Measurements from ENCODE around the gene AIG1. TPM values are rescaled to one million over a fixed set of nuclear protein-coding genes. Genes with fewer than 3 reads are reported as not detected.

Gene AIG1
- total RNA-seq, 1 experiment from 2014 or later, result 51.1 TPM

GRCh38 chr6:143110572-143110971, 49.9 kb downstream of the AIG1 start:
- H3K36me3 ChIP-seq (ENCODE audit: control insufficient read depth in 1 of 2, insufficient read depth in 2 of 2, low read length in 2 of 2), result no peaks in the 10 kb centered on the region
- DNase-seq (ENCODE audit: low read depth, low spot score), result no peak
- H3K9me3 ChIP-seq (ENCODE audit: control insufficient read depth in 1 of 2, insufficient read depth in 1 of 2, low read depth in 1 of 2, low read length in 2 of 2), result no peaks in the 10 kb centered on the region
- no peaks in the 10 kb centered on the region for H3K9me2 ChIP-seq (ENCODE audit: insufficient read depth)
- no peak overlapping the region for H2AFZ ChIP-seq (ENCODE audit: low read depth, low read length, poor library complexity, severe bottlenecking)
- intact Hi-C loops (cut with micrococcal nuclease), result no loop called here
- H3K4me3 ChIP-seq (replicated peaks in 1 of 2; ENCODE audit: low read depth in 1 of 2, low read length in 2 of 2), result no peak overlapping the region
- H3K9ac ChIP-seq (ENCODE audit: low read length), result no peak overlapping the region
- BruUV-seq (replicated peaks), result no TSS peak
- ATAC-seq, result no peak
- ChIA-PET POLR2A (no interaction called here), CTCF (no interaction called here), RAD21 (ENCODE audit: low non-redundant PET in 1 of 2, low total read pairs in 2 of 2, uncharacterized antibody in 2 of 2, unreplicated experiment in 2 of 2) (no interaction called here)
- no peak overlapping the region for H3K27ac ChIP-seq (ENCODE audit: low read depth, low read length)
- H4K20me1 ChIP-seq (ENCODE audit: insufficient read depth), result no peaks in the 10 kb centered on the region
- H3K27me3 ChIP-seq (ENCODE audit: insufficient read depth, low read length), result no peaks in the 10 kb centered on the region
- no peak overlapping the region for H3K4me2 ChIP-seq (ENCODE audit: low read length)
- no peak for TF ChIP-seq JUND (IDR thresholded peaks at IDR 0.05)
- no peak for TF ChIP-seq CEBPB (IDR thresholded peaks at IDR 0.05; ENCODE audit: low read depth)
- no peak for TF ChIP-seq CBX3 (IDR thresholded peaks at IDR 0.05; ENCODE audit: low read depth)
- TF ChIP-seq SP1 (IDR thresholded peaks at IDR 0.05; ENCODE audit: low read depth), result no peak
- TF ChIP-seq, protein P1, sequence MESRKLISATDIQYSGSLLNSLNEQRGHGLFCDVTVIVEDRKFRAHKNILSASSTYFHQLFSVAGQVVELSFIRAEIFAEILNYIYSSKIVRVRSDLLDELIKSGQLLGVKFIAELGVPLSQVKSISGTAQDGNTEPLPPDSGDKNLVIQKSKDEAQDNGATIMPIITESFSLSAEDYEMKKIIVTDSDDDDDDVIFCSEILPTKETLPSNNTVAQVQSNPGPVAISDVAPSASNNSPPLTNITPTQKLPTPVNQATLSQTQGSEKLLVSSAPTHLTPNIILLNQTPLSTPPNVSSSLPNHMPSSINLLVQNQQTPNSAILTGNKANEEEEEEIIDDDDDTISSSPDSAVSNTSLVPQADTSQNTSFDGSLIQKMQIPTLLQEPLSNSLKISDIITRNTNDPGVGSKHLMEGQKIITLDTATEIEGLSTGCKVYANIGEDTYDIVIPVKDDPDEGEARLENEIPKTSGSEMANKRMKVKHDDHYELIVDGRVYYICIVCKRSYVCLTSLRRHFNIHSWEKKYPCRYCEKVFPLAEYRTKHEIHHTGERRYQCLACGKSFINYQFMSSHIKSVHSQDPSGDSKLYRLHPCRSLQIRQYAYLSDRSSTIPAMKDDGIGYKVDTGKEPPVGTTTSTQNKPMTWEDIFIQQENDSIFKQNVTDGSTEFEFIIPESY (IDR thresholded peaks at IDR 0.05; ENCODE audit: extremely low read depth, insufficient replicate concordance, low read length), result no peak
- TF ChIP-seq, protein P2, sequence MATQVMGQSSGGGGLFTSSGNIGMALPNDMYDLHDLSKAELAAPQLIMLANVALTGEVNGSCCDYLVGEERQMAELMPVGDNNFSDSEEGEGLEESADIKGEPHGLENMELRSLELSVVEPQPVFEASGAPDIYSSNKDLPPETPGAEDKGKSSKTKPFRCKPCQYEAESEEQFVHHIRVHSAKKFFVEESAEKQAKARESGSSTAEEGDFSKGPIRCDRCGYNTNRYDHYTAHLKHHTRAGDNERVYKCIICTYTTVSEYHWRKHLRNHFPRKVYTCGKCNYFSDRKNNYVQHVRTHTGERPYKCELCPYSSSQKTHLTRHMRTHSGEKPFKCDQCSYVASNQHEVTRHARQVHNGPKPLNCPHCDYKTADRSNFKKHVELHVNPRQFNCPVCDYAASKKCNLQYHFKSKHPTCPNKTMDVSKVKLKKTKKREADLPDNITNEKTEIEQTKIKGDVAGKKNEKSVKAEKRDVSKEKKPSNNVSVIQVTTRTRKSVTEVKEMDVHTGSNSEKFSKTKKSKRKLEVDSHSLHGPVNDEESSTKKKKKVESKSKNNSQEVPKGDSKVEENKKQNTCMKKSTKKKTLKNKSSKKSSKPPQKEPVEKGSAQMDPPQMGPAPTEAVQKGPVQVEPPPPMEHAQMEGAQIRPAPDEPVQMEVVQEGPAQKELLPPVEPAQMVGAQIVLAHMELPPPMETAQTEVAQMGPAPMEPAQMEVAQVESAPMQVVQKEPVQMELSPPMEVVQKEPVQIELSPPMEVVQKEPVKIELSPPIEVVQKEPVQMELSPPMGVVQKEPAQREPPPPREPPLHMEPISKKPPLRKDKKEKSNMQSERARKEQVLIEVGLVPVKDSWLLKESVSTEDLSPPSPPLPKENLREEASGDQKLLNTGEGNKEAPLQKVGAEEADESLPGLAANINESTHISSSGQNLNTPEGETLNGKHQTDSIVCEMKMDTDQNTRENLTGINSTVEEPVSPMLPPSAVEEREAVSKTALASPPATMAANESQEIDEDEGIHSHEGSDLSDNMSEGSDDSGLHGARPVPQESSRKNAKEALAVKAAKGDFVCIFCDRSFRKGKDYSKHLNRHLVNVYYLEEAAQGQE (IDR thresholded peaks at IDR 0.05; ENCODE audit: low read depth), result no peak
- TF ChIP-seq FOSL1 (IDR thresholded peaks at IDR 0.05; ENCODE audit: low read depth), result no peak
- TF ChIP-seq ZNF274 (IDR thresholded peaks at IDR 0.05; ENCODE audit: low read depth, low read length), result no peak
- TF ChIP-seq POLR2A (IDR thresholded peaks at IDR 0.05; ENCODE audit: borderline replicate concordance, extremely low read depth, insufficient read depth, insufficient read length), result no peak
- no peak for TF ChIP-seq ZFX (IDR thresholded peaks at IDR 0.05)
- no peak for TF ChIP-seq EGR1 (IDR thresholded peaks at IDR 0.05; ENCODE audit: low read depth)
- TF ChIP-seq CTCF (IDR thresholded peaks at IDR 0.05 in 2 of 3, conservative IDR thresholded peaks at IDR 0.05 in 1 of 3; ENCODE audit: borderline replicate concordance in 1 of 3, insufficient read depth in 1 of 3, low read depth in 2 of 3, low read length in 2 of 3), result no peak
- no peak for TF ChIP-seq ELF1 (IDR thresholded peaks at IDR 0.05; ENCODE audit: borderline replicate concordance, low read depth)
- no peak for TF ChIP-seq POLR2AphosphoS5 (IDR thresholded peaks at IDR 0.05; ENCODE audit: low read depth, low read length)
- TF ChIP-seq YY1 (IDR thresholded peaks at IDR 0.05; ENCODE audit: extremely low read depth, insufficient replicate concordance, low read depth, low read length), result no peak
- no peak for TF ChIP-seq TCF7L2 (IDR thresholded peaks at IDR 0.05; ENCODE audit: borderline replicate concordance, extremely low read depth, insufficient read depth, insufficient read length)
- TF ChIP-seq RAD21 (IDR thresholded peaks at IDR 0.05; ENCODE audit: low read depth), result no peak
- TF ChIP-seq ATF3 (IDR thresholded peaks at IDR 0.05), result no peak
- no peak for TF ChIP-seq MAX (IDR thresholded peaks at IDR 0.05)
- no peak for TF ChIP-seq EZH2 (IDR thresholded peaks at IDR 0.05)
- no peaks in the 10 kb centered on the region for H3K79me2 ChIP-seq (ENCODE audit: insufficient read depth, low read length)
- H3K4me1 ChIP-seq (ENCODE audit: control insufficient read depth in 1 of 2, insufficient read depth in 2 of 2, low read length in 2 of 2), result no peaks in the 10 kb centered on the region
